KOPT-K1 (cell line): Measurements from ENCODE around the gene CD6.
"Not testable (repeated sequence)": the region's sequence is repeated elsewhere in the genome, so short reads cannot be mapped to it uniquely, and the experiment has no call there.

Source experiments
- H3K27ac ChIP-seq: fragments of 200-600 bp; sonication (generic); 2 replicates; pipeline ENCODE4 v1.5.1; 2016; ENCODE audit warnings: antibody characterized with exemption, mild to moderate bottlenecking, low read depth, low read length; ENCODE audit not compliant: poor library complexity, severe bottlenecking
- H3K36me3 ChIP-seq: fragments of 200-600 bp; sonication (generic); 2 replicates; pipeline ENCODE4 v1.5.1; 2017; ENCODE audit warnings: antibody characterized with exemption, mild to moderate bottlenecking, low read length, moderate library complexity; ENCODE audit not compliant: insufficient read depth
- H3K9me3 ChIP-seq: fragments of 200-600 bp; sonication (generic); 2 replicates; pipeline ENCODE4 v1.5.1; 2017; ENCODE audit warnings: antibody characterized with exemption, low read length, mild to moderate bottlenecking; ENCODE audit not compliant: insufficient read depth, poor library complexity, severe bottlenecking

The CD6 gene

GRCh38 chr11:61062181-61062930 is 90.9 kb downstream of the CD6 start:
- Histone ChIP-seq H3K27ac (no peak overlapping the region), H3K9me3 (no peaks in the 10 kb centered on the region), H3K36me3 (no peaks in the 10 kb centered on the region)

- not testable (repeated sequence) for H3K27ac ChIP-seq, H3K9me3 ChIP-seq, H3K36me3 ChIP-seq
These were observed 93.8 kb downstream of the CD6 start for GRCh38 chr11:61065236-61065635.

- H3K9me3 ChIP-seq: no peaks in the 10 kb centered on the region
These were observed 94.6 kb downstream of the CD6 start for GRCh38 chr11:61065955-61066638.

GRCh38 chr11:61066645-61067044 is 95.2 kb downstream of the CD6 start:
- no peaks in the 10 kb centered on the region for H3K9me3 ChIP-seq
- no peaks in the 10 kb centered on the region for H3K36me3 ChIP-seq
- no peak overlapping the region for H3K27ac ChIP-seq

More at GRCh38 chr11:61065955-61066638, 94.6 kb downstream of the CD6 start:
- Histone ChIP-seq H3K36me3 (no peaks in the 10 kb centered on the region), H3K27ac (no peak overlapping the region)

- Histone ChIP-seq H3K27ac (no peak overlapping the region), H3K36me3 (no peaks in the 10 kb centered on the region), H3K9me3 (no peaks in the 10 kb centered on the region)
These were observed 96.4 kb downstream of the CD6 start for GRCh38 chr11:61067782-61068446.

- Histone ChIP-seq H3K36me3 (no peaks in the 10 kb centered on the region), H3K9me3 (no peaks in the 10 kb centered on the region), H3K27ac (no peak overlapping the region)
These were observed 97.1 kb downstream of the CD6 start for GRCh38 chr11:61068581-61068980.

- no peaks in the 10 kb centered on the region for H3K9me3 ChIP-seq
- H3K36me3 ChIP-seq: no peaks in the 10 kb centered on the region
- H3K27ac ChIP-seq: peak overlapping the region; percentile 2
These were observed 97.9 kb downstream of the CD6 start for GRCh38 chr11:61069427-61069826.
